HG03457 (cell line): Measurements from ENCODE around the gene OSBPL2.

Experiments used
- ATAC-seq: cut with Tn5 transposase; IDR thresholded peaks from one replicate; pipeline ENCODE4 v1.9.1; 2021; ENCODE audit warnings: moderate number of reproducible peaks; ENCODE audit not compliant: unreplicated experiment

Gene OSBPL2

DNA sequence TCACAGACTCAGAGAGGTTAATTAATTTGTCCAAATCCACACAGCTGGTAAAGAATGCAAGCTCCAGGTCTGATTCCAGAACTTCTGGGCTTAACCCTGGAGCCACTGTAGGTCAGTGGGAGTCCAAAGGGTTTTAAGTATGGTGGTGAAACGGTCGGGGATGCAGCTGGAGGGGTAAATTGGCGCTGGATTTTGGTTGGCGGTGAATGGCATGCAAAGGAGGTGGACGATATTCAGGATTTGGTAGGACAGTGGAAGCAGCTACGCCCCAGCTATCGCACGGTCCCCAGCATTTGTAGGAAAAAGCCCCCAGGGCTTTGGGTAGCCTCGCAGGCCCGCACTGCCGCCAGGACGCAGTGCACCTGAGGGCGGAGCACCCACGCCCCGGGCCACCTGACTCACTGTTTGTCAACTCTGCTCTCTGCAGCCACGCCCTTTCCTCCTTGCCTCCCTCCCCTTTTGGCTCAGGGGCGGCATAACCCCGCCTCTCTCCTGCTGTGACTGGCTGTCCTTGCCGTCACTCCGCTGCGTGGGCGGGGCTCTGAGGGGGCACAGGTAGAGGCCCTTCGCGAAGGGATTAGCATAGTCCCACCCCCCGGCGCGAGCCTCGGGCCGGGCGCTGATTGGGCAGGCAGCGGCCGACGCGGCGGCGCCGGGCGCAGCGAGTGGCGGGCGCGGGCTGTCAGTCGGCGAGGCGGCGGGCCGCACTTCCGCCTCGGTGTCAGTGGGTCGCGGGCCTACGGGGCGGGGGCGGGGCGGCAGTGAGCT, at the start of gene OSBPL2:
TSS of gene OSBPL2 (plus strand) at position 721 of the 768 bp plus-strand sequence. CDS start 17,664 bp downstream, outside the sequence.
- ATAC-seq: peak; percentile 96

DNA sequence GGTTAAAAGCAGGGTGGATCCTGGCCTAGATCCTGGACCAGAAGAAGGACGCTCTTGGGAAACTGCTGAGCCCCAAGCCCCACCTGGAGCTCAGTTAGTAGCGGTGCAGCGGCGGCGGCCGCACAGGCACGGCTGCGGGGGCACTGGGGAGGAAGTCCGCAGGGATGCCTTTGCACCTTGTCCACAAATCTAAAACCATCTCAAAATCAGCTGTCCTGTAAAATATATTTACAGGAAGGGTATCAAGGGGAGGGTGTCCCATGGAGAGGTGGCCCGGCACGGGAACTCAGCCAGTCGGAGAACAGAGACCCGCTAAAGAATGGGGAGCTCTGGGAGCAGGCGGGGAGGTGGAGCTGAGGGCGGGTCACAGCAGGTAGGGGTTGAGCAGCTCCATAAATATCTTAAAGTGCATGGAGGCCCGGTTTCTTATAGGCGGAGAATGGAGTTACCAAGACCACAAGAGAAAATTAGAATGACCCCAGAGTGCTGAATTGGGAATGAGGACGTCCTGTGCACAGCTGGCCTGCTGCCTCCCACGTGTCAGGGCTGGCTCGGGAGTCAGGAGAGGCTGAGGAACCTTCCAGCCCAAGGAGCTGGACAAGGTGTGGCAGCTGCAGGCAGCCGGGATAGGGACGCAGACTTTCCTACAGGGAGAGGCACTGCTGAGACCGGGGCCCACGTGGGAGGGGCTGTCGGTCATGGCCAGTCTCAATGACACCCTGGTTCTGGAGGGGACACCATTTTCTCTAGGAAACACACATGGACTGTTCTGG, 47.5 kb upstream of the OSBPL2 start:
- ATAC-seq: no peak

DNA sequence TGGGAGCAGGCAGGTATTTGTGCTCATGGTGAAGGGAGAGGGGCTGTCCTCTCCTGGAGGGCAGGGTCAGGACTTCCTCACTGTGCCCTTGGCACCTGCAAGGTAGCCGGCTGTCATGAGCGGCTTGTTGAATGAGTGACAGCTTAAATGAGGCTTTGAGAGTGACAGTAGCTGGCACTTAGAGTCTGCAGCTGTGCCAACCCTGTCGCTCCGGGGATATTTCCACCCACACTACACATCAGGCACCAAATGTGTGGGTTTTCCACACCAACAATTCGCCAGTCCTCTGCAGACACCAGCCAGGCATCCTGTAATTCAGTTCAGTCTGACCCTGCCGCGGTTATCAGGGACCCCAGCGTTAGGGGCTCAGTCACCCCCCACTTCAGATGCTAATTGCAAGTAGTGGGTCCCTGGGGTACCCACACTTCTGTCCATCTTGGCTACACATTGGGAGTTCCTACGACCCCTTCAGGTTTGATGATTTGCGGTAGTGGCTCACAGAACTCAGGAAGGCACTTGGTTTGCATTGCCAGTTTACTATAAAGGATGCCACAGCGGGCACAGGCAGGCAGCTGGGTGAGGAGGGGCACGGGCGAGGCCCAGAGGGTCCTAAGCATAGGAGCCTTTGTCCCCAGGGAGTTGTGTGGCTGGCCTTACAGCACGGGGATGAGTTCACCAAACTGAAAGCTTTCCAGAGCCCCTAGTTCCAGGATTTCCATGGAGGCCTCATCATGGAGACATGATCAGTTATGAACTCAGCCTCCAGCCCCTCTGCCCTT, 46.4 kb upstream of the OSBPL2 start:
- ATAC-seq: no peak

DNA sequence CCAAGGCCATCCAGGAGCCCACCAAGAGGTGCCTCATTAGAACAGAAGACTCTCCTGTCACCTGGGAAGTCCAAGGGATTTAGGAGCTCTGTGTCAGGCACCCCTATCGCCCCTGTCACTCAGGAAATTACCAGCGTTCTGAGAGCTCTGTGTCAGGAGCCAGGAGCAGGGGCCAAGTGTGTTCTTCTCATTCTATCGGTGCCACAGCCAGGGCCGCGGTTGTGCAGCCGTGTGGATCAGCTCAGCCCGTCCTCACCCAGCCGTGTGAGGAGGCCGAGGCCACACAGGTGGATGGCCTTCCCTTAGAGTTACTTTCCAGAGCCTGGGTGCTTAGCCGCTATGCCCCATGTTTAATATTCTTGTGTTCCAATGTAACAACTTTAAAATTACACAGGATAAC, 45.7 kb upstream of the OSBPL2 start:
- ATAC-seq: no peak

DNA sequence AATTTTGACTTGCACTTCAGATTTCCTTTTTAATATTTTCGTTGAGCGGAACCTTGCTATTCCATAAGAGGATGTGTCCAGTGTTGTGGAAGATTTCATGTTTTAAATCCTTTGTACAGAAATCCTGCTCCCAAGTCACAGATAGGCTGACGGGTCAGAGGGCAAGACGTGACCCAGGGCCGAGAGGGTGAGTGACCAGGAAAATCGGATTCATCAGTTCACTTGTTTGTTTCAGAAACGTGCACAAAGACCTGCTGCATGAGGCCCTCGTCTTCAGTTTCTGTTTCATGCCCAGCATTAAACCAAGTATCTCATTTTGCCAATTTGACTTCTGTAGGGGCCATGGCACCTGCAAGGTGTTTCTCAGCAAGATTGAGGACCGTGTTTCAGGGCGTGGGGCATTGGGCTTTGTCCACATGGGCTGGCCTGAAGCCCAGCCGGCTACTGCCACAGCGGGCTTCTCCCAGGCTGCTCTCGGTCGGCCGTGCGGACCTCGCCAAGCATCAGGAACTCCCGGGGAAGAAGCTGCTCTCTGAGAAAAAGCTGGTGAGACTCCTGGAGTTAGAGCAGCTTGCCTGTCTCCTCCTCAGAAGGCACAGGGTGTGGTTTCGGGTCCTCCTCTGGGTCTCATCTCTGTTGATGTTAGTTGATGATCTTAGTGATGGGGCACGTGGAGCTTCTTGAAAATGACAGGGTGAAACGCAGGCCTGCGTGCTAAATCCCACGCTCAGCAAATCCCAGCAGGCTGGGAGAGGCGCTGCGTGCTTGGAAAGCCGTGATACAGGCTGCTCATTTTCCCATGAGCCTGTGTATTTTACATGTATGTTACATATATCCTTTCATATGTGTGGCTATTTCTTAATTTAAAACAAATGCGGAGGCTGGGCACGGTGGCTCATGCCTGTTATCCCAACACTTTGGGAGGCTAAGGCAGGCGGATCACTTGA, 45.0 kb upstream of the OSBPL2 start:
- no peak for ATAC-seq

DNA sequence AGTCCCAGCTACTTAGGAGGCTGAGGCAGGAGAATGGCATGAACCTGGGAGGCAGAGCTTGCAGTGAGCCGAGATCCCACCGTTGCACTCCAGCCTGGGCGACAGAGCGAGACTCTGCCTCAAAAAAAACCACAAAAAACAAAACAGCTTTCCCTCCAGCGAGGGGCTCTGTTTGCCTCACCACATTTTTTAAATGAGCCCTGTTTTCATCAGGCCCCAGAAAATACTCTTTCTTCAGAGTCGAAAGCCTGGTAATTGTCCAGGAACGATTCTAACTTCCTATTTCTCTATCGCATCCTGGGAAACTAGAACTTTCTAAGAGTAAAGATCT, 43.3 kb upstream of the OSBPL2 start:
- no peak for ATAC-seq

- ATAC-seq: no peak
Observed at GRCh38 chr20:62195736-62196135, 42.6 kb upstream of the OSBPL2 start.

- no peak for ATAC-seq
Observed at GRCh38 chr20:62196286-62196685, 42.0 kb upstream of the OSBPL2 start.

- ATAC-seq: no peak
Observed at GRCh38 chr20:62197311-62197710, 41.0 kb upstream of the OSBPL2 start.

GRCh38 chr20:62197801-62198200, 40.5 kb upstream of the OSBPL2 start:
- no peak for ATAC-seq

- ATAC-seq: no peak
Observed at GRCh38 chr20:62198496-62198895, 39.8 kb upstream of the OSBPL2 start.

DNA sequence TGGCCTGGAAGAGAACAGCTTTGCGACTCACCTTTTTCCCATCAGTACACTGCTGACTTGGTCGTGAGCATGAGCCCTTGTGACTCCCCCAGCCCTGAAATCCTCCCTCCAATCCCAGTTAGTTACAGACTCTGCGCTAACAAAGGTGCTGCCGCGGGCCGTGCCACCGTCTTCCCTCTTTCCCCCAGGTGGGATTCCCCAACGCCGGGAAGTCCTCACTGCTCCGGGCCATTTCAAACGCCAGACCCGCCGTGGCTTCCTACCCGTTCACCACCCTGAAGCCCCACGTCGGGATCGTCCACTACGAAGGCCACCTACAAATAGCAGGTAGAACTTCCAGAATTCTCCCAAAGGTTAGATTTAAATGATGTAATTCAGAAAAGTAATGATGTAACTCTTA, 39.4 kb upstream of the OSBPL2 start:
- no peak for ATAC-seq

- no peak for ATAC-seq
Observed at GRCh38 chr20:62200491-62201172, 37.7 kb upstream of the OSBPL2 start.

GRCh38 chr20:62201173-62202082, 36.9 kb upstream of the OSBPL2 start:
- ATAC-seq: no peak

GRCh38 chr20:62202083-62202395, 36.3 kb upstream of the OSBPL2 start:
- no peak for ATAC-seq

DNA sequence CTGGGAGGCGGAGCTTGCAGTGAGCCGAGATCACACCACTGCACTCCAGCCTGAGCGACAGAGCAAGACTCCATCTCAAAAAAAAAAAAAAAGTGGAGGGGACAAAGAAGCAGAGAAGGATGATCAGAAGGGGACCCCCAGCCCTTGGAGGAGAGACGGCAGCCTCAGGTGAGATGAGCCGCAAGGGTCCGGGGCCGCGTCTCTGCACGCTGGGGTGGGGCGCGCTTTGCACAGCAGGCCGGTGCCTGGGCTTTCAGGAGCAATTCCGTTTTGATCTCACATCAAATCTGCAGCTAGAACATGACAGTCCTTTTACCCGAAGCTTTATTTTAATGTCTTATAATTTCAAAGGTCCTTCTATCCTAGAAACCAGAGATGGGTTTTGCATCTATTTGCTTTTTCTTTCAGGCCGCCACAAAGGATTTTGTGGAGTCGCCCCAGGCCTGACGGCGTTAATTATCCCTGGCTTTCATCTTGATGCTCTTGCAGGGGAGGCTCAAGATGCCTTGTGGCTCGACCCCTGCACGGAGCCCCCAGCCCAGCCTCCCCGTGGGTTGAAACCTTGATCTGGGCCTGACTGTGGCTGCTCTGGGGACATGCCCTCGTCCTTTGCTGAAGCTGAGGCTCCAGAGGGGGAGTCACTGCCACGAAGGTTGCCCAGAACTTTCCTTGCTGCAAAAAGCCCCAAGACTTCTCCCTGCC, 35.5 kb upstream of the OSBPL2 start:
- ATAC-seq: no peak

- ATAC-seq: no peak
Observed at GRCh38 chr20:62203378-62204030, 34.8 kb upstream of the OSBPL2 start.
